ENCODE measurements around the gene WWOX. TPM values are rescaled to one million over a fixed set of nuclear protein-coding genes. Genes with fewer than 3 reads are reported as not detected.
"Not testable (repeated sequence)": the region's sequence is repeated elsewhere in the genome, so short reads cannot be mapped to it uniquely, and the experiment has no call there.

The WWOX gene
- polyA plus RNA-seq, 3 donors, result 40.3 to 43.7 (median 41.5) TPM

DNA sequence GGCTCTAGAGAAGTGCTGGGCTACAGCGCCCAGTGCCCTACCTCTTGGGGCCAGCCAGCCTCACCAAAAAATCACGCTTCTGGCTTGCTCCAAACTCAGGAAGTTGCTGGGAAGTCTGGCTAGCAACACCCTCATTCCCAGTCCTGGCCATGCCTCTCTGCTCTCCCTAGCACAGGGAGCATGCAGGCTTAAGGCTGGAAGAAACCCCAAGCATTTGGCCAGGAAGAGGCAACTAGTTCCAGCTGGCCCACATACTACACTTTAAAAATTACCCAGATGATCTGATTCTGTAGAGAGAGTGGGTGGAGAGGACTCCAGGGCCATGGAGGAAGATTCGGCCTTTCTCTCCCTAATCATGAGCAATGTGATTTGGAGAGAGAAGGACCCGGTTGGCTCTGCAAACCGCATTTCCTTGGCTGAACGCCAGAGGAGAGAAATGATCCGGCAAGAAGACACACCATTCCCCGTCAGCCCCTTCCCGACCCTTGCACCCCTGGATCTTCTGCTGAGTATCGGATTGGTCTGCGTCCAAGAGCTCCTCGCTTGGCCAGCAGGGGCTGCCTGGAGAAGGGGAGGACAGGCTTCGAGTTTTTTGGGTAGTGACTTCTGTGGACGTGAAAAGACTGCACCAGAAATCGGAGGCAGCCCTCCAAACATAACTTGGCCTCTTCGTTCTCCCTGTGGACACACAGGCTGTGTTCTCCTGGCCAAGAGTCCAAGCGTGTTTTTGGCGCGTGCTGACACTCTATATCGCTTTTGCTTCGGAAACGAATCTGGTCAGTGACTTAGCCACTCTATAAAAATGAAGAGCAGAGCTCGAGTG lies 406.3 kb downstream of the WWOX start:
- no peak for DNase-seq (ENCODE audit: low read depth in 3 of 3, low spot score in 2 of 3)

DNA sequence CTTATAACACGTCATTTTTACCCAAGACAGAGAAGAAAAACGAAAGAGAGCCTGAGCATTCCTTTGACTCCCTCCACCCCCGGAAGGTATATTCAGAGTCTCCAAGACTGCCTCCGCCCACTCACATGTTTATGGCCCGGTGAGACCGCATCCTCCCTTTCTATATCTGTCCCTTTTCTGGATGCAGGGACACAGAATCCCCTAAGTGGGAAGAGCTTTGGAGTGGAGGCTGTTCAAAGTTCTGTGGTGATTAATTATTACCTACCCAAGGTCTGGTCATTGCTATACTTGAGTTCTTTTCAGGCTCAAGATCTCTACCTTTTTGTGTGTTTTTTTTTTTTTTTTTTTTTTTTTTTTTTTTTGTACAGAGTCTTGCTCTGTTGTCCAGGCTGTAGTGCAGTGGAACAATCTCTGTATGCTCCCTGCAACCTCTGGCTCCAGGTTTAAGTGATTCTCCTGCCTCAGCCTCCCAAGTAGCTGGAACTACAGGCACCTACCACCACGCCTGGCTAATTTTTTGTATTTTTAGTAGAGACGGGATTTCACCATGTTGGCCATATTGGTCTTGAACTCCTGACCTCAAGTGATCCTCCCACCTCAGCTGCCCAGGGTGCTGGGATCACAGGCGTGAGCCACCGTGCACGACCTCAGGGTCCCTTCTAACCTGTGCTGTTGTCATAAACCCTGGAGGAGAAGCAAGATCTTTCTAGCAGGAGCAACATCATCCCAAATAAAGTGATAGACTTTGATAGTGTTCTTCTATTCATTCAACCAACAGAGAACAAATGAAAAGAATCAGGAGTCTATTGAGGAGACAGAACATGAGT lies 407.1 kb downstream of the WWOX start:
- DNase-seq (ENCODE audit: low read depth in 3 of 3, low spot score in 2 of 3), result no peak

GRCh38 chr16:78507576-78507975 lies 408.1 kb downstream of the WWOX start:
- DNase-seq (ENCODE audit: low read depth in 3 of 3, low spot score in 2 of 3), result no peak

DNA sequence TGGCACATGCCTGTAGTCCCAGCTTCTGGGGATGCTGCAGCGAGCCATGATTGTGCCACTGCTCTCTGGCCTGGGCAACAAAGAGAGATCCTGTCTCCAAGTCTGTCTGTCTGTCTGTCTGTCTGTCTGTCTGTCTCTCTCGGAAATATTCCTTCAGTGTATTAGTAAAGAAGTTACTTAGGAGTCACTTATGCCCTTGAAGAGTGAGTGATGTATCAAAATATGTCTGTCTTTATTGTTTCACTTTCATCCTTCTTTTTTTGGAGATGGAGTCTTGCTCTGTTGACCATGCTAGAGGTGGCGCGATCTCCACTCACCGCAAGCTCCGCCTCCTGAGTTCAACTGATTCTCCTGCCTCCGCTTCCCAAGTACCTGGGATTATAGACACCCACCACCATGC lies 410.5 kb downstream of the WWOX start:
- DNase-seq (ENCODE audit: low read depth in 3 of 3, low spot score in 2 of 3), result no peak

GRCh38 chr16:78510496-78510895 lies 411.0 kb downstream of the WWOX start:
- DNase-seq (ENCODE audit: low read depth in 3 of 3, low spot score in 2 of 3), result no peak

DNA sequence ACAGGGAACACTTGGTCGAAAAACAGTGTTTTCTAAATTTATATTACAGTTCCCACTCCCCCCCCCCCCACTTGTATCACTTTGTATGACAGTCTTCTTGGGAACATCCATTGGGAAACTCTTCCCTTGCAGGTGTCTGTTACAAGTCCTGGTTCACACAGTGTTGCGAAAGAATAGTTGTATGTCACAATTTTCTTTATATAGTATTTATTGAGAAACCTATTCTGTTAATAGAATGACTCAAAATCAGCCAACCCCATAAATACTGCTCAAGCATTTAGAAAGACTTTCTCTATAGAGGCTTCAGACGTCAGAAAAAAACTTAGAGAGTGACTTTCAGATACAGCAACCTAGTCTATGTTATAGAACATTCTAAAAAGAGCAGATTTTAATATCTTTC lies 414.4 kb downstream of the WWOX start:
- no peak for DNase-seq (ENCODE audit: low read depth in 3 of 3, low spot score in 2 of 3)

- not testable (repeated sequence) for DNase-seq (ENCODE audit: low read depth in 3 of 3, low spot score in 2 of 3)
Measured at GRCh38 chr16:78514888-78515287, 415.4 kb downstream of the WWOX start.

GRCh38 chr16:78515421-78515820 lies 416.0 kb downstream of the WWOX start:
- no peak for DNase-seq (ENCODE audit: low read depth in 3 of 3, low spot score in 2 of 3)

- DNase-seq (ENCODE audit: low read depth in 3 of 3, low spot score in 2 of 3), result no peak
Measured at GRCh38 chr16:78516006-78516736, 416.7 kb downstream of the WWOX start.

GRCh38 chr16:78519896-78520295 lies 420.4 kb downstream of the WWOX start:
- DNase-seq (ENCODE audit: low read depth in 3 of 3, low spot score in 2 of 3), result no peak

DNA sequence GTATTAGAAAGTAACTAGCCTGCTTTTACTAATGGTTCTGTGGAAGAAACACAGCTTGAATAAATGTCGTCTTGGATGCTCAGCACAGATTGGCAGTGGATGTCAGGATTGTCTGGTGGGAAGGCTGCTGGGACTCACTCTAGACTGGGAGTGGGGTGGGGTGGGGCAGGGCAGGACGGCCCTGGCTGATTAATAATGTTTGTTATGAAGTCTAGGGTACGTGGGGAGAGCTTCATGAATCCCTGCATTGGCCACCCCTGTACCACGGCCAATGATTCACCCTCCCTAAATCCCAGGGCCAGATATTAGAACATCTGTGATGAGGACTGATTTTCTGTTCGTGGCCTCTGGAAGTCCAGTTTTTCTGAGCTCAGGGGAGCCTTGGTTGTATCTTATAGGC lies 421.0 kb downstream of the WWOX start:
- no peak for DNase-seq (ENCODE audit: low read depth in 3 of 3, low spot score in 2 of 3)

GRCh38 chr16:78522327-78522726 lies 422.9 kb downstream of the WWOX start:
- no peak for DNase-seq (ENCODE audit: low read depth in 3 of 3, low spot score in 2 of 3)

GRCh38 chr16:78523212-78523985 lies 423.9 kb downstream of the WWOX start:
- DNase-seq (ENCODE audit: low read depth in 3 of 3, low spot score in 2 of 3), result no peak

- DNase-seq (ENCODE audit: low read depth in 3 of 3, low spot score in 2 of 3), result no peak
Measured at GRCh38 chr16:78524066-78524595, 424.7 kb downstream of the WWOX start.

DNA sequence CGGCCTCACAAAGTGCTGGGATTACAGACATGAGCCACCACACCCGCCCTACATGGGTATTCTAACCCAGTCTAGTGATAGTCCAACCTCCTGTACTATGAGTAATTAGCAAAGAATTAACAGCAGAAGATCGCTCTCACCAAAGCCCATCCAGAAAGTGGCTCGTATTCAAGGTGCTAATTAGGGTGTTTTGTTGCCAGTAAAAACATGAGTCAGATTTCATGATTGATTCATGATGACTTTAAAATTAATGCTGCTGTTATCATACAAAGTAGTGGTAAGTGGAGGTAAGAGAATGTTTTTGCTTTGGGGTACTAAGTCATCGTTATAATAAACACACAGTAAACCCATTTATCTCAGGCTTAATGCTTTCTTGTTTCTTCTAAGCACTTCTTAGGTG lies 428.8 kb downstream of the WWOX start:
- DNase-seq (ENCODE audit: low read depth in 3 of 3, low spot score in 2 of 3), result no peak

GRCh38 chr16:78529881-78530280 lies 430.4 kb downstream of the WWOX start:
- DNase-seq (ENCODE audit: low read depth in 3 of 3, low spot score in 2 of 3), result no peak

GRCh38 chr16:78530283-78530682 lies 430.8 kb downstream of the WWOX start:
- no peak for DNase-seq (ENCODE audit: low read depth in 3 of 3, low spot score in 2 of 3)

DNA sequence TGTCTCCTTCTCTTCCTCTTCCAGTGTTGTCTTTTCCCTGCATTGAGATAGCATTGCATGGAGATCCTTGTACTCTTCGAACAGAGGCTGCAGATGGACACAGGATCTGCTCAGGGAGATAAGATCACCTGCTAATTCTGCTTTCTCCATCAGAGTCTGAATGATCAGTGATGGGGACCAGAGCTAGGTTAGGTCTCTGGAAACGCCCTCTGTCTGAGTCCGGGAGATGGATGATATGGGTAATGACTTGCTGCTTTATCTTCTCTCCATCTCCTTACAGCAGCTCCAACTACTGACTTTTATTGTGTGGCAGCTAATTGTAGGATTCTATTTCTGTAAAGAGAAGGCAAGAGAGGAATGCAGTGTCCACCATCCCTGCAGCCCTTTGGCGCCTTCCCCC lies 435.6 kb downstream of the WWOX start:
- no peak for DNase-seq (ENCODE audit: low read depth in 3 of 3, low spot score in 2 of 3)

- DNase-seq (ENCODE audit: low read depth in 3 of 3, low spot score in 2 of 3), result no peak
Measured at GRCh38 chr16:78537511-78537910, 438.1 kb downstream of the WWOX start.

DNA sequence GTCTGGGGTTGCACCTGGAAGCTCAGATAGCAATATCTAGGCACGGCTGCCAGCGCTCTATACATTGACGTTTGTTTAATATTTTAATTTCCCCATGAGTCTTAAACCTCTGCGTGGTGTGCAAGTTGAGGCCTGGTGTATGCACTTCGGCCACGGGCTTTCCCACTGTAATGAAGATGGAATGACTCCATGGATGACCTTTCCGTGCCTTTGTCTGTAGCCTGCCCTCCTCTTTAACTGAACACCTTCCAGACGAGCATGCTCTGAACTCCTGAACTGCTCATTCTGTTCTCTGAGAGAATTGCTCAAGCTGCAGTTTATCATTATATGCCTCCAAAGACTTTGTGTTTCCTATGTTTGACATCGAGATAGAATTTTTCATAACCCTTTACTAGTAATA lies 438.8 kb downstream of the WWOX start:
- no peak for DNase-seq (ENCODE audit: low read depth in 3 of 3, low spot score in 2 of 3)

Measured in right renal cortex interstitium (tissue), 3 donors.